NT2/D1 (cell line): ENCODE data around the gene MS4A3.

ENCODE experiments used
- SUZ12 ChIP-seq: IDR thresholded peaks from 2 replicates; pipeline ENCODE4 v1.6.1; 2011; ENCODE audit not compliant: insufficient read length, insufficient read depth; ENCODE audit errors: extremely low read depth
- YY1 ChIP-seq: IDR thresholded peaks from 2 replicates; pipeline ENCODE4 v1.6.1; 2011; ENCODE audit not compliant: insufficient read length, insufficient read depth
- ZNF274 ChIP-seq: IDR thresholded peaks from 2 replicates; pipeline ENCODE4 v1.6.1; 2011; ENCODE audit warnings: mild to moderate bottlenecking, low read depth, low read length

DNA sequence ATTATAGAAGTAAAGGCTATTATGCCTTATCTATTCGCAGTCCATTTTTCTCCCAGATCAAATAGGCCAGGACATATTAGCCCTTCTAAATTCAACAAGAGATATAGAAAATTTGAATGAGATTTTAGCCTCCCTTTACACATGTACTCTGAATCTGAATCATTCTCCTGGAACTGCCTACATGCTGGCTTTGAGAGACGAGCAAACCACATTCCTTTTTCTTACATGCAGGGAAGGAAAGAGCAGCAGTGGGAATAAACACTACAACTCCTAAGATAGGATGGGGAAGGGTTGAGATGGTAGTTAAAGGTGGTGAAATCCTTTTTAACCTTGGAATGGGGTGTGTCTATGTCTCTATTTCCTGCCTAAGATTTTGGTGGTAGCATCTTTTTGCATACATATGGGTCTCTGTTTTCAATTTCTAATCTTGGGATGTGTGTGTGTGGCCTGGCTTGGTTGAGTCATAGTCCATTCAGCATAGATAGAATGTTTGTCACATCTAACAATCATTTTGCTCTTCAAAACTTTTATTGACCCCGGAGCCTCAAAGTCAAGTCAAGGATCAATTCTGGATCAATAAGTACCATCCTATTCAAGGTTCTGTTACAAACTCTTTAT, 27.3 kb upstream of the MS4A3 start:
- no peak for TF ChIP-seq YY1
- no peak for TF ChIP-seq ZNF274
- TF ChIP-seq SUZ12, result no peak
